GM23338 (cell line): ENCODE measurements around the gene C11orf52. TPM values are rescaled to one million over a fixed set of nuclear protein-coding genes. Genes with fewer than 3 reads are reported as not detected.

Experiments
- ATAC-seq: fragments of 200-7000 bp; cut with Tn5 transposase; 3 replicates; pipeline ENCODE4 v1.9.1; 2020
- DNase-seq: peaks from one replicate; pipeline ENCODE4 v3.0.0-alpha.2; 2015; ENCODE audit warnings: low spot score
- H2AFZ ChIP-seq: fragments of 200-600 bp; sonication (generic); 2 replicates; pipeline ENCODE4 v1.8.0; 2016; ENCODE audit warnings: antibody characterized with exemption, mild to moderate bottlenecking, moderate library complexity
- H3F3A ChIP-seq: fragments of 200-600 bp; sonication (generic); replicated peaks from 2 replicates; pipeline ENCODE4 v1.8.0; 2017; ENCODE audit warnings: antibody characterized with exemption, mixed run types, low read depth
- H3K27ac ChIP-seq: fragments of 200-600 bp; sonication (generic); 2 replicates; pipeline ENCODE4 v1.6.1; 2016; ENCODE audit warnings: low read depth
- H3K27me3 ChIP-seq: fragments of 200-600 bp; sonication (generic); 2 replicates; pipeline ENCODE4 v1.8.0; 2016; ENCODE audit warnings: mild to moderate bottlenecking, mixed run types, moderate library complexity; ENCODE audit not compliant: insufficient read depth
- H3K36me3 ChIP-seq: fragments of 200-600 bp; sonication (generic); 2 replicates; pipeline ENCODE4 v1.8.0; 2016; ENCODE audit warnings: mild to moderate bottlenecking; ENCODE audit not compliant: insufficient read depth
- H3K4me1 ChIP-seq: fragments of 200-600 bp; sonication (generic); 2 replicates; pipeline ENCODE4 v1.8.0; 2016; ENCODE audit warnings: mild to moderate bottlenecking, moderate library complexity; ENCODE audit not compliant: insufficient read depth
- H3K4me2 ChIP-seq: fragments of 200-600 bp; sonication (generic); 2 replicates; pipeline ENCODE4 v1.7.1; 2017; ENCODE audit warnings: mixed run types
- H3K4me3 ChIP-seq: fragments of 200-600 bp; sonication (generic); 2 replicates; pipeline ENCODE4 v1.6.1; 2016; ENCODE audit warnings: mixed run types
- H3K79me2 ChIP-seq: fragments of 200-600 bp; sonication (generic); replicated peaks from 2 replicates; pipeline ENCODE4 v1.8.0; 2017; ENCODE audit warnings: mild to moderate bottlenecking; ENCODE audit not compliant: insufficient read depth
- H3K9me2 ChIP-seq: fragments of 200-600 bp; sonication (generic); 2 replicates; pipeline ENCODE4 v1.8.0; 2017; ENCODE audit not compliant: insufficient read depth
- H4K20me1 ChIP-seq: fragments of 200-600 bp; sonication (generic); replicated peaks from 2 replicates; pipeline ENCODE4 v1.8.0; 2017; ENCODE audit warnings: mild to moderate bottlenecking; ENCODE audit not compliant: insufficient read depth
- H3K27ac Mint-ChIP-seq: 2 replicates; pipeline ENCODE4 v1.8.0; 2020; ENCODE audit warnings: inconsistent platforms, mild to moderate bottlenecking, moderate library complexity, mixed read lengths
- H3K27me3 Mint-ChIP-seq: 3 replicates; pipeline ENCODE4 v1.8.0; 2022; ENCODE audit warnings: low read depth, mild to moderate bottlenecking, moderate library complexity, mixed read lengths, inconsistent platforms; ENCODE audit not compliant: insufficient read depth, poor library complexity
- H3K36me3 Mint-ChIP-seq: 3 replicates; pipeline ENCODE4 v1.8.0; 2021; ENCODE audit warnings: low read depth, mild to moderate bottlenecking, inconsistent platforms, moderate library complexity, mixed read lengths
- H3K4me1 Mint-ChIP-seq: 3 replicates; pipeline ENCODE4 v1.8.0; 2020; ENCODE audit warnings: mild to moderate bottlenecking, inconsistent platforms, mixed read lengths
- H3K4me3 Mint-ChIP-seq: 3 replicates; pipeline ENCODE4 v1.8.0; 2021; ENCODE audit warnings: moderate library complexity, mild to moderate bottlenecking, inconsistent platforms, mixed read lengths
- H3K9me3 Mint-ChIP-seq: 3 replicates; pipeline ENCODE4 v1.8.0; 2020; ENCODE audit warnings: moderate library complexity, mild to moderate bottlenecking, inconsistent platforms, mixed read lengths
- CREB1 ChIP-seq: fragments of 250-450 bp; sonication (Bioruptor Pico); IDR thresholded peaks from 2 replicates; pipeline ENCODE4 v1.5.0; 2020; ENCODE audit warnings: low read depth, mild to moderate bottlenecking, moderate library complexity
- EZH2 ChIP-seq: fragments of 200-600 bp; sonication (generic); IDR thresholded peaks from one replicate; pipeline ENCODE4 v1.8.0; 2017; ENCODE audit warnings: antibody characterized with exemption, mild to moderate bottlenecking, low read depth; ENCODE audit not compliant: unreplicated experiment
- EZH2phosphoT487 ChIP-seq: fragments of 200-600 bp; sonication (generic); IDR thresholded peaks from one replicate; pipeline ENCODE4 v1.8.1; 2018; ENCODE audit warnings: antibody characterized with exemption; ENCODE audit not compliant: unreplicated experiment
- JUNB ChIP-seq: IDR thresholded peaks from one replicate; pipeline ENCODE4 v1.6.1; 2016; ENCODE audit warnings: antibody characterized with exemption; ENCODE audit not compliant: unreplicated experiment
- POLR2AphosphoS5 ChIP-seq: IDR thresholded peaks from 2 replicates; pipeline ENCODE4 v1.6.1; 2016; ENCODE audit warnings: antibody characterized with exemption, low read depth
- STAT1 ChIP-seq: IDR thresholded peaks from one replicate; pipeline ENCODE4 v1.6.1; 2016; ENCODE audit warnings: antibody characterized with exemption; ENCODE audit not compliant: unreplicated experiment
- polyA plus RNA-seq: library from polyadenylated mRNA; unstranded; fragments of >200 nt; fragmentation: Nextera tagmentation; extraction: Ambion mirVana; gene quantifications from 2 replicates; pipeline ENCODE4 v1.2.1, GENCODE V29; 2016
- total RNA-seq: library from RNA; depleted of rRNA; stranded (reverse); fragments of >200 nt; shearing (Covaris generic); gene quantifications from 2 replicates; pipeline ENCODE4 v1.2.3, GENCODE V29; 2014
- TF ChIP-seq, protein P1 (sequence below), 2 experiments: fragments of 200-600 bp in 1 of 2; sonication (generic) in 1 of 2; conservative IDR thresholded peaks; 2 replicates each; pipeline versions ENCODE4 v1.5.1 to v1.6.1; 2016 to 2017; ENCODE audit warnings: antibody characterized with exemption in 2 of 2, low read depth in 2 of 2, mild to moderate bottlenecking in 2 of 2, moderate library complexity in 1 of 2
- TF ChIP-seq, protein P2 (sequence below): fragments of 250-450 bp; sonication (Bioruptor Pico); IDR thresholded peaks from 2 replicates; pipeline ENCODE4 v1.5.0; 2020; ENCODE audit warnings: mild to moderate bottlenecking, moderate library complexity
- TF ChIP-seq, protein P3 (sequence below): IDR thresholded peaks from one replicate; pipeline ENCODE4 v1.6.1; 2018; ENCODE audit warnings: antibody characterized with exemption; ENCODE audit not compliant: unreplicated experiment
- TF ChIP-seq, protein P4 (sequence below): IDR thresholded peaks from 2 replicates; pipeline ENCODE4 v1.6.1; 2016; ENCODE audit warnings: antibody characterized with exemption

Gene C11orf52
- total and polyA plus RNA-seq, 2 experiments from 2014 or later = 1.0 to 4.1 TPM

DNA sequence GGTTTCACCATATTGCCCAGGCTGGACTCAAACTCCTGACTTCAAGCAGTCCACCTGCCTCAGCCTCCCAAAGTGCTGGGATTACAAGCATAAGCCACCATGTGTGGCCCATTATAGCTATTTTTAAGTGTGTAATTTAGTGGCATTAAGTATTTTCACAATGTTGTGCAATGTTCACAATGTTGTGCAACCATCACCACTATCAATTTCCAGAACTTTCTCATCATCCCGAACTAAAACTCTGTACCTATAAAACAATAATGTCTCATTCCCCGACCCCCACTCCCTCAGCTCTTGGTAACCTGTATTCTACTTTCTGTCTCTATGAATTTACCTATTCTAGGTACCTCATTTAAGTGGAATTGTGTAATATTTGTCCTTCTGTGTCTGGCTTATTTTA is 31.9 kb upstream of the C11orf52 start (continued):
- TF ChIP-seq, protein P1, sequence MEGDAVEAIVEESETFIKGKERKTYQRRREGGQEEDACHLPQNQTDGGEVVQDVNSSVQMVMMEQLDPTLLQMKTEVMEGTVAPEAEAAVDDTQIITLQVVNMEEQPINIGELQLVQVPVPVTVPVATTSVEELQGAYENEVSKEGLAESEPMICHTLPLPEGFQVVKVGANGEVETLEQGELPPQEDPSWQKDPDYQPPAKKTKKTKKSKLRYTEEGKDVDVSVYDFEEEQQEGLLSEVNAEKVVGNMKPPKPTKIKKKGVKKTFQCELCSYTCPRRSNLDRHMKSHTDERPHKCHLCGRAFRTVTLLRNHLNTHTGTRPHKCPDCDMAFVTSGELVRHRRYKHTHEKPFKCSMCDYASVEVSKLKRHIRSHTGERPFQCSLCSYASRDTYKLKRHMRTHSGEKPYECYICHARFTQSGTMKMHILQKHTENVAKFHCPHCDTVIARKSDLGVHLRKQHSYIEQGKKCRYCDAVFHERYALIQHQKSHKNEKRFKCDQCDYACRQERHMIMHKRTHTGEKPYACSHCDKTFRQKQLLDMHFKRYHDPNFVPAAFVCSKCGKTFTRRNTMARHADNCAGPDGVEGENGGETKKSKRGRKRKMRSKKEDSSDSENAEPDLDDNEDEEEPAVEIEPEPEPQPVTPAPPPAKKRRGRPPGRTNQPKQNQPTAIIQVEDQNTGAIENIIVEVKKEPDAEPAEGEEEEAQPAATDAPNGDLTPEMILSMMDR (conservative IDR thresholded peaks at IDR 0.05; ENCODE audit: low read depth in 2 of 2) = no peak
- no peak for TF ChIP-seq POLR2AphosphoS5

DNA sequence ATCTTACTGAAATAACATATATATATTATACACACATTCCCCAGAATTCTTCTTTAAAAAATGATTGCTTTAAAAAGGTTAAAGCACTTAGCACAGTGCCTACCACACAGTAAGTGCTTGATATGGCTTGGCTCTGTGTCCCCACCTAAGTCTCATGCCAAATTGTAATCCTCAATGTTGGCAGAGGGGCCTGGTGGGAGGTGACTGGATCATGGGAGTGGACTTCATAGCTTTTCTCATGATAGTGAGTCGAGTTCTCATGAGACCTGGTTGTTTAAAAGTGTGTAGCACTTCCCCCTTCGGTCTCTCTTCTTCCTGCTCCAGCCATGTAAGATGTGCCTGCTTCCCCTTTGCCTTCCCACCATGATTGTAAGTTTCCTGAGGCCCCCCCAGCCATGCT is 13.3 kb upstream of the C11orf52 start:
- Mint-ChIP-seq H3K4me3 (no peak overlapping the region), H3K9me3 (no peaks in the 10 kb centered on the region; the same call in 1 of the 3 replicates)
- no peak overlapping the region for H3K4me3 ChIP-seq
- TF ChIP-seq POLR2AphosphoS5 (no peak), CREB1 (CRISPR knock-in tag) (no peak), STAT1 (no peak), EZH2phosphoT487 (no peak), EZH2 (no peak), JUNB (no peak)
- TF ChIP-seq, protein P1 (conservative IDR thresholded peaks at IDR 0.05; ENCODE audit: low read depth in 2 of 2) = no peak
- TF ChIP-seq, protein P2, sequence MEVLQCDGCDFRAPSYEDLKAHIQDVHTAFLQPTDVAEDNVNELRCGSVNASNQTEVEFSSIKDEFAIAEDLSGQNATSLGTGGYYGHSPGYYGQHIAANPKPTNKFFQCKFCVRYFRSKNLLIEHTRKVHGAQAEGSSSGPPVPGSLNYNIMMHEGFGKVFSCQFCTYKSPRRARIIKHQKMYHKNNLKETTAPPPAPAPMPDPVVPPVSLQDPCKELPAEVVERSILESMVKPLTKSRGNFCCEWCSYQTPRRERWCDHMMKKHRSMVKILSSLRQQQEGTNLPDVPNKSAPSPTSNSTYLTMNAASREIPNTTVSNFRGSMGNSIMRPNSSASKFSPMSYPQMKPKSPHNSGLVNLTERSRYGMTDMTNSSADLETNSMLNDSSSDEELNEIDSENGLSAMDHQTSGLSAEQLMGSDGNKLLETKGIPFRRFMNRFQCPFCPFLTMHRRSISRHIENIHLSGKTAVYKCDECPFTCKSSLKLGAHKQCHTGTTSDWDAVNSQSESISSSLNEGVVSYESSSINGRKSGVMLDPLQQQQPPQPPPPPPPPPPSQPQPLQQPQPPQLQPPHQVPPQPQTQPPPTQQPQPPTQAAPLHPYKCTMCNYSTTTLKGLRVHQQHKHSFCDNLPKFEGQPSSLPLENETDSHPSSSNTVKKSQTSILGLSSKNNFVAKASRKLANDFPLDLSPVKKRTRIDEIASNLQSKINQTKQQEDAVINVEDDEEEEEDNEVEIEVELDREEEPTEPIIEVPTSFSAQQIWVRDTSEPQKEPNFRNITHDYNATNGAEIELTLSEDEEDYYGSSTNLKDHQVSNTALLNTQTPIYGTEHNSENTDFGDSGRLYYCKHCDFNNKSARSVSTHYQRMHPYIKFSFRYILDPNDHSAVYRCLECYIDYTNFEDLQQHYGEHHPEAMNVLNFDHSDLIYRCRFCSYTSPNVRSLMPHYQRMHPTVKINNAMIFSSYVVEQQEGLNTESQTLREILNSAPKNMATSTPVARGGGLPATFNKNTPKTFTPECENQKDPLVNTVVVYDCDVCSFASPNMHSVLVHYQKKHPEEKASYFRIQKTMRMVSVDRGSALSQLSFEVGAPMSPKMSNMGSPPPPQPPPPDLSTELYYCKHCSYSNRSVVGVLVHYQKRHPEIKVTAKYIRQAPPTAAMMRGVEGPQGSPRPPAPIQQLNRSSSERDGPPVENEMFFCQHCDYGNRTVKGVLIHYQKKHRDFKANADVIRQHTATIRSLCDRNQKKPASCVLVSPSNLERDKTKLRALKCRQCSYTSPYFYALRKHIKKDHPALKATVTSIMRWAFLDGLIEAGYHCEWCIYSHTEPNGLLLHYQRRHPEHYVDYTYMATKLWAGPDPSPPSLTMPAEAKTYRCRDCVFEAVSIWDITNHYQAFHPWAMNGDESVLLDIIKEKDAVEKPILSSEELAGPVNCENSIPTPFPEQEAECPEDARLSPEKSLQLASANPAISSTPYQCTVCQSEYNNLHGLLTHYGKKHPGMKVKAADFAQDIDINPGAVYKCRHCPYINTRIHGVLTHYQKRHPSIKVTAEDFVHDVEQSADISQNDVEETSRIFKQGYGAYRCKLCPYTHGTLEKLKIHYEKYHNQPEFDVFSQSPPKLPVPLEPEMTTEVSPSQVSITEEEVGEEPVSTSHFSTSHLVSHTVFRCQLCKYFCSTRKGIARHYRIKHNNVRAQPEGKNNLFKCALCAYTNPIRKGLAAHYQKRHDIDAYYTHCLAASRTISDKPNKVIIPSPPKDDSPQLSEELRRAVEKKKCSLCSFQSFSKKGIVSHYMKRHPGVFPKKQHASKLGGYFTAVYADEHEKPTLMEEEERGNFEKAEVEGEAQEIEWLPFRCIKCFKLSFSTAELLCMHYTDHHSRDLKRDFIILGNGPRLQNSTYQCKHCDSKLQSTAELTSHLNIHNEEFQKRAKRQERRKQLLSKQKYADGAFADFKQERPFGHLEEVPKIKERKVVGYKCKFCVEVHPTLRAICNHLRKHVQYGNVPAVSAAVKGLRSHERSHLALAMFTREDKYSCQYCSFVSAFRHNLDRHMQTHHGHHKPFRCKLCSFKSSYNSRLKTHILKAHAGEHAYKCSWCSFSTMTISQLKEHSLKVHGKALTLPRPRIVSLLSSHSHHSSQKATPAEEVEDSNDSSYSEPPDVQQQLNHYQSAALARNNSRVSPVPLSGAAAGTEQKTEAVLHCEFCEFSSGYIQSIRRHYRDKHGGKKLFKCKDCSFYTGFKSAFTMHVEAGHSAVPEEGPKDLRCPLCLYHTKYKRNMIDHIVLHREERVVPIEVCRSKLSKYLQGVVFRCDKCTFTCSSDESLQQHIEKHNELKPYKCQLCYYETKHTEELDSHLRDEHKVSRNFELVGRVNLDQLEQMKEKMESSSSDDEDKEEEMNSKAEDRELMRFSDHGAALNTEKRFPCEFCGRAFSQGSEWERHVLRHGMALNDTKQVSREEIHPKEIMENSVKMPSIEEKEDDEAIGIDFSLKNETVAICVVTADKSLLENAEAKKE (CRISPR knock-in tag) = no peak
- TF ChIP-seq, protein P3, sequence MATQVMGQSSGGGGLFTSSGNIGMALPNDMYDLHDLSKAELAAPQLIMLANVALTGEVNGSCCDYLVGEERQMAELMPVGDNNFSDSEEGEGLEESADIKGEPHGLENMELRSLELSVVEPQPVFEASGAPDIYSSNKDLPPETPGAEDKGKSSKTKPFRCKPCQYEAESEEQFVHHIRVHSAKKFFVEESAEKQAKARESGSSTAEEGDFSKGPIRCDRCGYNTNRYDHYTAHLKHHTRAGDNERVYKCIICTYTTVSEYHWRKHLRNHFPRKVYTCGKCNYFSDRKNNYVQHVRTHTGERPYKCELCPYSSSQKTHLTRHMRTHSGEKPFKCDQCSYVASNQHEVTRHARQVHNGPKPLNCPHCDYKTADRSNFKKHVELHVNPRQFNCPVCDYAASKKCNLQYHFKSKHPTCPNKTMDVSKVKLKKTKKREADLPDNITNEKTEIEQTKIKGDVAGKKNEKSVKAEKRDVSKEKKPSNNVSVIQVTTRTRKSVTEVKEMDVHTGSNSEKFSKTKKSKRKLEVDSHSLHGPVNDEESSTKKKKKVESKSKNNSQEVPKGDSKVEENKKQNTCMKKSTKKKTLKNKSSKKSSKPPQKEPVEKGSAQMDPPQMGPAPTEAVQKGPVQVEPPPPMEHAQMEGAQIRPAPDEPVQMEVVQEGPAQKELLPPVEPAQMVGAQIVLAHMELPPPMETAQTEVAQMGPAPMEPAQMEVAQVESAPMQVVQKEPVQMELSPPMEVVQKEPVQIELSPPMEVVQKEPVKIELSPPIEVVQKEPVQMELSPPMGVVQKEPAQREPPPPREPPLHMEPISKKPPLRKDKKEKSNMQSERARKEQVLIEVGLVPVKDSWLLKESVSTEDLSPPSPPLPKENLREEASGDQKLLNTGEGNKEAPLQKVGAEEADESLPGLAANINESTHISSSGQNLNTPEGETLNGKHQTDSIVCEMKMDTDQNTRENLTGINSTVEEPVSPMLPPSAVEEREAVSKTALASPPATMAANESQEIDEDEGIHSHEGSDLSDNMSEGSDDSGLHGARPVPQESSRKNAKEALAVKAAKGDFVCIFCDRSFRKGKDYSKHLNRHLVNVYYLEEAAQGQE = no peak
- TF ChIP-seq, protein P4, sequence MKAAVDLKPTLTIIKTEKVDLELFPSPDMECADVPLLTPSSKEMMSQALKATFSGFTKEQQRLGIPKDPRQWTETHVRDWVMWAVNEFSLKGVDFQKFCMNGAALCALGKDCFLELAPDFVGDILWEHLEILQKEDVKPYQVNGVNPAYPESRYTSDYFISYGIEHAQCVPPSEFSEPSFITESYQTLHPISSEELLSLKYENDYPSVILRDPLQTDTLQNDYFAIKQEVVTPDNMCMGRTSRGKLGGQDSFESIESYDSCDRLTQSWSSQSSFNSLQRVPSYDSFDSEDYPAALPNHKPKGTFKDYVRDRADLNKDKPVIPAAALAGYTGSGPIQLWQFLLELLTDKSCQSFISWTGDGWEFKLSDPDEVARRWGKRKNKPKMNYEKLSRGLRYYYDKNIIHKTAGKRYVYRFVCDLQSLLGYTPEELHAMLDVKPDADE = no peak

More for the DNA sequence above, 13.3 kb upstream of the C11orf52 start:
- Histone ChIP-seq H3K4me1 (0 out of 2 replicates have a peak, but pooled peaks cover 6% of the 10 kb centered on the region), H3K79me2 (no peaks in the 10 kb centered on the region), H2AFZ (no peak overlapping the region), H3K36me3 (no peaks in the 10 kb centered on the region), H3F3A (no peaks in the 10 kb centered on the region), H3K9me2 (no peaks in the 10 kb centered on the region), H3K27ac (no peak overlapping the region), H3K4me2 (no peak overlapping the region), H3K27me3 (no peaks in the 10 kb centered on the region), H4K20me1 (no peaks in the 10 kb centered on the region)
- DNase-seq (no peak), ATAC-seq (no peak)
- Mint-ChIP-seq H3K27me3 (no peaks in the 10 kb centered on the region), H3K4me1 (peaks cover 10% of the 10 kb centered on the region; the same call in 2 of the 3 replicates), H3K27ac (no peak overlapping the region), H3K36me3 (no peaks in the 10 kb centered on the region)
